Jurkat, Clone E6-1 (cell line): ENCODE measurements around the gene PCGF3.
"Not testable (repeated sequence)": the region's sequence is repeated elsewhere in the genome, so short reads cannot be mapped to it uniquely, and the experiment has no call there.

Experiments
- DNase-seq: peaks from one replicate; pipeline ENCODE4 v3.0.0-alpha.2; 2011; ENCODE audit warnings: low read depth, low spot score
- H3K4me3 ChIP-seq: 2 replicates; pipeline ENCODE4 v1.5.1; 2011; ENCODE audit warnings: mild to moderate bottlenecking, low read length, control low read depth, moderate library complexity

The PCGF3 gene

GRCh38 chr4:680928-681645, 24.5 kb upstream of the PCGF3 start:
- peak overlapping the region; percentile 18 for H3K4me3 ChIP-seq
- DNase-seq, result no peak

- peak; percentile 46 for DNase-seq
- H3K4me3 ChIP-seq, result no peak overlapping the region
Measured at GRCh38 chr4:681736-682451, 23.7 kb upstream of the PCGF3 start.

- DNase-seq, result no peak
Measured at GRCh38 chr4:682490-683172, 23.0 kb upstream of the PCGF3 start.

GRCh38 chr4:683247-683897, 22.3 kb upstream of the PCGF3 start:
- DNase-seq, result no peak
- H3K4me3 ChIP-seq, result no peak overlapping the region

More at GRCh38 chr4:682490-683172, 23.0 kb upstream of the PCGF3 start:
- no peak overlapping the region for H3K4me3 ChIP-seq

- no peak overlapping the region for H3K4me3 ChIP-seq
- no peak for DNase-seq
Measured at GRCh38 chr4:683982-684622, 21.5 kb upstream of the PCGF3 start.

GRCh38 chr4:684623-685327, 20.9 kb upstream of the PCGF3 start:
- H3K4me3 ChIP-seq, result no peak overlapping the region
- no peak for DNase-seq

GRCh38 chr4:685679-686412, 19.8 kb upstream of the PCGF3 start:
- no peak for DNase-seq
- no peak overlapping the region for H3K4me3 ChIP-seq

DNA sequence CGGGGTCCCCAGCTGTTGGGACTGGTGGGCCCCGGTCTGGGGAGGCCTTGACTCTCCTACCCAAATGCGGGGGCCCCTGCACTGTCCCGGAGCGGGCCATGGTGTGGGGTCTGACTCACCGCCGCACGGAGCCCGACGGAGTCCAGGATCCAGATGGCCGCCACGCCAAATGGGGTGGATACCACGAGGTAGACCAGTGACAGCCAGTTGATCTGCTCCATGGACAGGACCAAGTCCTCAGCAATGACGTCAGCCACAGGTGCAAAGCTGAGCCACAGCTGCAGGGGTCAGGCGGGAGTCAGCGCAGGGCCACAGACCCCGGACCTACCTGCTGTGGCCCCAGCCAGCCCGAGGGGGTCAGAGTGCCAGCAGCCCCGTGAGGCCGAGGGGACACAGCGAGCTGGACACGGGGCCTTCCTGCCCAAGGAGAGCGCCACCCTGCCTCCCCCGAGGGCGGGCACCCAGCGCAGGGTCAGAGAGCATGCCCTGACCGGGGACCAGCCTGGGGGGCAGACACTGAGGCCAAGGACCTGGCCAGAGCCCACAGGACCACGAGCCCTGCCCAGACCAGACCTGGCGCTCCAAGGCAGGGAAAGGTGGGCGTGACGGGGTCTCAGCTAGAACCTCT, 19.1 kb upstream of the PCGF3 start:
- DNase-seq, result no peak
- H3K4me3 ChIP-seq, result no peak overlapping the region

DNA sequence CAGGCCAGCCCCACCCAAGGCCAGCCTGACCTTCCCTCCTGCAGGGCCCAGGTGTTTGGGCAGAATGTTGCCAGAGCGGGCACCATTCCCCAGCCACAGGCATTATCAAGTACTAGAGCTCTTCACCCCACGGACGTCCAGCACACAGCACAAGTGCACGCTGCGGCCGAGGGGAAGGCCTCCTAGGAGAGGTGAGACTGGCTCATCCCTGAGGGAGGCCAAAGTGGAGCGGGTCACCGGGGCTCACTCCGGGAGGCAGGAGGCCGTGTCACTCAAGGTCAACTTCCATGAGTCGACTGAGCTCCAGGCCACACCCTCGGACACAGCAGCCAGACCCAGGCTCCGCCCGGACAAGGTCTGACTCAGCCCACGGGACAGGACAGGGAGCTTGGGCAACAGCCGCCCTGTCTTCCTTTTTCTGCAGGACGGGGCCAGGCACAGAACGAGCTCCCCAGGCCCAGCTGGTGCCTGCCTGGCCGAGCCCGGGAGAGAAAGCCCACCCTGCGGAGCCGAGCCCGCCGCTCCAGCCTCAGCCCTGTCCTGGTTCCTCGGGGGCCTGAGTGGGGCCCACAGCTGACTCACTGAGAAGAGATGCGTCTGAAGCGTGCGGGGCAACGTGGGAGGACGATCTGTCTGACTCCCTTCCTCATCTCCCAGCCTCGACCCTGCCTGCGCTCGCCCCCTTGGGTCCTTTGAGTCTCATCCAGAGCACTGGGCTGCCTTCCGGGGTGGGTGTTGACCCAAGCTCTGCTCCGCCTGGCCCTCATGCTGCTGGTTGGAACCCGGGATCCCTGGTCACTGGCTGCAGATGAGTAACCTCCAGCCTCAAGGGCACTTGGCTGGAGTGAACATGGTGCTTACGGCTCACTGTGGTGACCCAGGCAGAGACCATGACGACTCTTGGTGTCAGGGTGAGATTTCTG, 18.3 kb upstream of the PCGF3 start:
- DNase-seq, result no peak
- no peak overlapping the region for H3K4me3 ChIP-seq

GRCh38 chr4:687971-688853, 17.4 kb upstream of the PCGF3 start:
- DNase-seq, result no peak
- no peak overlapping the region for H3K4me3 ChIP-seq

DNA sequence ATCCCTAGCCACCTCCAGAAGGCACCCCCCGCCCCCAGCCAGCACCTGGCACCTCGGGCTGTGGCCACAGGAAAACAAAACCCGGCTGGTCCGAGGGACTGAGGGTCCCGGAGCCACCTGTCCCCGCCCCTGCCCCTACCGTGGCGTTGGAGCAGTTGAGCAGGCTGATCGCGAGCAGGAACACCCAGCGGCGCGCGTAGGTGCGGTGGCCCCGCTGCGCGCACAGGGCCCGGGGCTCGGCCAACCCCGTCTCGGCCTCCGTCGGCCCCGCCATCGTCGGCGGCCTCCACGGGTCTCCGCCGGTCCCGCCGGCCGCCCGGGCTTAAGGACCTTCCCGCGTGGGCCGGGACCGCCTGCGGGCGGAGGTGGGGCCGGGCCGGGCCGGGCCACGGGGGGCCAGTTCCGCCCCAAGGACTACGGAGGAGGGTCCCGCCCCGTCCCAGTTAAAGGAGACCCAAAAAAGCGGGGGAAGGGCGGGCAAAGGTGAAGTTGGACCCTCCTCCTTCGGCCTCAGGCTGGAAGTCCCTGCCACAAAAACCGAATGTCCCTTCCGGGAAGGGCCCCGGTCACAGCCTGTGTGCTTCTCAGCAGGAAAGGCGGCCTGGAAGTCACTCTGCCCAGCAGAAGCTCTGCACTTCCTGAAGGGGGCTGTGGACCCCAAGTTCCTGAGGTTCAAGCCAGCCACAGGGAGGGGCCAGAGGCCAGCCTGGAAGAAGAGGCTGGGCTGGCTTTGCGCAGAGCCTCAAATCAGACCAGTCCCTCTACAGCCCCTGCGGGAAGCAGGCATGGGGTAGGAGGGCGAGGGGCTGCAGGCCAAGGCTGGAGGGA, 16.6 kb upstream of the PCGF3 start, which contains the start of gene SLC49A3:
Gene SLC49A3, minus strand, starts transcription at position 298 of the 828 bp plus-strand sequence. Its CDS starts 24 bp downstream, at position 274.
- no peak for DNase-seq
- no peak within 1 kb of the TSS for H3K4me3 ChIP-seq

GRCh38 chr4:689723-690122, 15.9 kb upstream of the PCGF3 start:
- H3K4me3 ChIP-seq, result no peak overlapping the region
- DNase-seq, result no peak

DNA sequence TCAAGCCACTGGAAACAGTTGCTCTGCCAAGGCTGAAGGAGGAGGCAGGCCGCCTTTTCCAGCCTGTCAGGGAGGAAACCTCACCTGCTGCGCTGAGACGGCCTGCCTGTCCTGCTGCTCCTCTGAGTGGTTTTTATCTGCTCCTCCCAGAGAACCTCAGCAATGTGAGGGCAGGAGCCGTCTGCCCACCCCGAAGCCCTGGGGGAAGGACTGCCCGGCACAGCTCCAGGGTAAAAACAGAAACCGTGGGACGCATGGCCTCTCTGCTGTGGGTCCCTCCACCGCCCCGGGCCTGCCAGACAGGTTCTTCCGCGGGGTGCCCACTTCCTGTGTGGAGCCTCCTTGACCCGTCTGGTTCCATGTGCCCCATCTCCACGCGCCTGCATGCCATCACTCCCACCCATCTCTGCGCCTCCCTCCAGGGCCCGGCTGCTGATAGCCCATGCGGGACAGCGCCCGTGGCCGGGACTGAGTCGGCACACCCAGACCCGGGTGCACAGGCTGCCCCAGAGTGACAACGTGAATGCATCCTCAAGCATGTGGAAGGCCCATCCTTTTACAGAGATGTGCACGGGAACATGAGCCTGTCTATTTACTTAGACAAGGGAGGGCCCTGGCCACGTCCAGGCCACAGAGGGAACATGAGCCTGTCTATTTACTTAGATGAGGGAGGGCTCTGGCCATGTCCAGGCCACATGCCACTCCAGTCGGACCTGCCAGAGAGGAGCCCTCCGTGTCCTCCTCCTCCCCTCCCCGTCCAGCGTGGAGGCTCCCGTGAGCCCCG, 12.7 kb upstream of the PCGF3 start:
- DNase-seq, result no peak
- H3K4me3 ChIP-seq, result no peak overlapping the region

- H3K4me3 ChIP-seq, DNase-seq: not testable (repeated sequence)
Measured at GRCh38 chr4:694341-694940, 11.2 kb upstream of the PCGF3 start.
